Muscle of leg (tissue), 16 donors: Measurements from ENCODE around the gene DPPA5. TPM values are rescaled to one million over a fixed set of nuclear protein-coding genes. Genes with fewer than 3 reads are reported as not detected.
"Not testable (repeated sequence)": the region's sequence is repeated elsewhere in the genome, so short reads cannot be mapped to it uniquely, and the experiment has no call there.

Source experiments
- DNase-seq: peaks from one replicate; pipeline ENCODE4 v3.0.0; 2013
- H3K27ac ChIP-seq: one replicate; pipeline ENCODE4 v1.5.1; 2013; ENCODE audit warnings: mild to moderate bottlenecking, low read length, control low read depth
- H3K27me3 ChIP-seq: one replicate; pipeline ENCODE4 v1.6.1; 2013; ENCODE audit warnings: low read length; ENCODE audit not compliant: control insufficient read depth, insufficient read depth
- H3K36me3 ChIP-seq: one replicate; pipeline ENCODE4 v1.6.1; 2013; ENCODE audit warnings: low read length; ENCODE audit not compliant: control insufficient read depth, insufficient read depth
- H3K4me1 ChIP-seq: one replicate; pipeline ENCODE4 v1.6.1; 2013; ENCODE audit warnings: low read length; ENCODE audit not compliant: control insufficient read depth, insufficient read depth
- H3K4me3 ChIP-seq: one replicate; pipeline ENCODE4 v1.5.1; 2013; ENCODE audit warnings: low read length, control low read depth
- H3K9me3 ChIP-seq: replicated peaks from 2 replicates; pipeline ENCODE4 v1.6.1; 2013; ENCODE audit warnings: low read depth, low read length; ENCODE audit not compliant: control insufficient read depth
- WGBS: methylation state at CpG from one replicate; pipeline ENCODE4 v1.1.5; 2013; ENCODE audit warnings: missing lambda C conversion rate; ENCODE audit not compliant: insufficient coverage; 5-methylcytosine and 5-hydroxymethylcytosine counted together
- long read RNA-seq, 11 donors: transcript quantifications; one replicate each; lab custom pipeline, GENCODE V29; 2026
- polyA plus RNA-seq, 8 donors: library from polyadenylated mRNA; unstranded; fragments of 120-200 nt; gene quantifications; one replicate each; pipeline versions ENCODE4 v1.2.1 to v1.2.3, GENCODE V29; 2013; ENCODE audit warnings: inconsistent platforms in 1 of 8, low replicate concordance in 1 of 8; ENCODE audit not compliant: insufficient read length in 8 of 8, insufficient read depth in 1 of 8
- total RNA-seq: library from RNA; stranded (reverse); fragments of 120-200 nt; gene quantifications from one replicate; pipeline ENCODE4 v1.2.4, GENCODE V29; 2013

The DPPA5 gene
- total RNA-seq: not detected
- polyA plus RNA-seq: not detected
- long read RNA-seq, donor 1: 0 reads
- long read RNA-seq, donor 2: 0 reads
- long read RNA-seq, donor 3: 0 reads
- long read RNA-seq, donor 4: 0 reads
- long read RNA-seq, donor 5: 0 reads
- long read RNA-seq, donor 6: 0 reads
- long read RNA-seq, donor 7: 0 reads
- long read RNA-seq, donor 8: 0 reads
- long read RNA-seq, donor 9: 0 reads
- long read RNA-seq, donor 10: 0 reads
- long read RNA-seq, donor 11: 0 reads

DNA sequence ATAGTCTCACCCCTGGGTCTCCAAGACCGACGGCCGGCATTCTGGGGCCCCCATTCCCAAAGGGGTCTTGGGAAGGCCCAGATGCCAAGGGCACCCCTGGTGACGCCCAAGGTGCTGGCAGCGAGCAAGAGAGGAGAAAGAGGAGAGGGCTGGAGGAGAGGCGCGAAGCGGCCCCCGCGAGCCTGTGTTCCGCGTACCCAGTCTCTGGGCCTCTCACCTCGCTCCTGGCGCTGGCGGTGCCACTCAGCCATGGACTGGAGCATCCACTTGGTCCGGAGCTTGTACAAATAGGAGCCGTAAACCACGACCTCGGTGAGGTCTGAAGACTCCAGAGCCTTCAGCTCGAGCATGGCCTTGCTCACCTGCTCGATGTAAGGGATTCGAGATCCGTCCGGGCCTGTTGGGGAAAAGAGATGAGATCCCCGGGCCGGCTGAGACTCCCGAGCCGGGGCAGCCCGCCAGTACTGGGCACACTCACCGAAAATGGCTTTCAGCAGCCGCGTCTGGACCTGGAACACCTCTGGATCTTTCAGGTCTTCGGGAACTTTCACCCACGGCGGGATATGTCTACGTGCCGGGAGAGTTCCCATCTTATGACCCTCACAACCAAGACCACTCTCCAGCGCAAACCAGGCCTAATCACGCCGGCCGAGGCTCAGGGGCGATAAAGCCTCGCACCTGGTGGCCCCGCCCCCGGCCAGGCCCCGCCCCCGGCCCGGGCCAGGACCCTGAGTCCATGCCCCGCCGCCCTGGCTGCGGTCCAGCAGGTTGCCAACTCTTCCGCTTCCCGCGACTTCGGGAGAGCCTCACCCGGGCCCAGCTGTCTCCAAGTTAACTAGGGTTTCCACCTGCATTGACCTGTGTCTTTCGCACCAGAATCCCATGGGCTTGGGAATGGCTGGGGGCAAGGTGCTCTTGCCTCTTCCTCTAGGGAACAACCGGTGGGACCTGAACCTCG, at the start of gene DPPA5:
DPPA5 (minus strand) TSS at position 641 of the 958 bp plus-strand sequence; CDS start at position 590, 51 bp downstream.
- Histone ChIP-seq H3K36me3 (no peaks in the 10 kb centered on the region), H3K27me3 (peaks cover 10% of the 10 kb centered on the region)

GRCh38 chr6:73400656-73401055, 46.6 kb upstream of the DPPA5 start:
- Histone ChIP-seq H3K9me3 (no peaks in the 10 kb centered on the region), H3K27me3 (no peaks in the 10 kb centered on the region), H3K4me1 (no peaks in the 10 kb centered on the region), H3K27ac (no peak overlapping the region), H3K4me3 (no peak overlapping the region), H3K36me3 (no peaks in the 10 kb centered on the region)
- no peak for DNase-seq

More for the DNA sequence above, at the start of gene DPPA5:
- no peaks in the 10 kb centered on the region for H3K9me3 ChIP-seq
- 87% methylated on average over 53 of the region's 59 CpGs for WGBS
- H3K4me3 ChIP-seq: no peak within 1 kb of the TSS
- no peak for DNase-seq
- H3K27ac ChIP-seq: no peak within 1 kb of the TSS
- no peaks in the 10 kb centered on the region for H3K4me1 ChIP-seq

- H3K27ac ChIP-seq: no peak overlapping the region
- no peaks in the 10 kb centered on the region for H3K27me3 ChIP-seq
- no CpG with 5 or more reads among the region's 10 CpGs for WGBS
- DNase-seq: no peak
- H3K36me3 ChIP-seq: no peaks in the 10 kb centered on the region
- H3K9me3 ChIP-seq: no peaks in the 10 kb centered on the region
- no peaks in the 10 kb centered on the region for H3K4me1 ChIP-seq
- H3K4me3 ChIP-seq: no peak overlapping the region
These were observed 41.8 kb upstream of the DPPA5 start for GRCh38 chr6:73395875-73396274.

DNA sequence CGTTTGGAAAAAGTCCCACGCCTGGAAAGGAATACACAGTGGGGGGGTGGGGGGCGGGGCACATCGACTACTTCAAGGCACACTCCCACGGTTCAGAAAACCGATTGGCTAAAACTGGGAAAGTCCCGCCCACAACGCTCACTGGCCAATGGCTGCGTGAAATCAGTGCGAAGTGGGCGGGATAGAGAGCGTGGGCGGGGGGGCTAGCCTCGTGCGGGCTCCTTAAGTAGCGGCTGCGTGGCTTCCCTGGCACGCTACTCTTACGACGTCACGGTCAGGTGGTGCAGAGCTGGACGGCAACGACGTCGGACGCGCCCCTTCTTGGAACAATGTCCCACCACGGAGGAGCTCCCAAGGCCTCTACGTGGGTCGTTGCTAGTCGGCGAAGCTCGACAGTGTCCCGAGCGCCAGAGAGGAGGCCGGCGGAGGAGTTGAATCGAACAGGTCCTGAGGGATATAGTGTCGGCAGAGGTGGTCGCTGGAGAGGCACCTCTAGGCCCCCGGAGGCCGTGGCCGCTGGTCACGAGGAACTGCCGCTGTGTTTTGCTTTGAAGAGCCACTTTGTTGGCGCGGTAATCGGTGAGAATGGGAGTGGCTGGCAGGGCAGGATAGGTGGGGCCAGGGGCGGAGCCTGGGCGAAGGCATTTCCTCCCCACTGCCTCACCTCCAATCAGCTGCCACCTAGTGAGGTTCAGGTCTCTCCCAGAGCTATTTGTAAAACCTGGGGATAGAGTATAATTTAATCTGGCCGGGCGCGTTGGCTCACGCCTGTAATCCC, 40.7 kb upstream of the DPPA5 start, which contains the start of gene DDX43:
DDX43 (plus strand) TSS at position 252 of the 778 bp plus-strand sequence; CDS start at position 330, 78 bp downstream.
- H3K4me3 ChIP-seq: no peak within 1 kb of the TSS
- WGBS: 83% methylated on average over 40 of the region's 54 CpGs
- H3K27me3 ChIP-seq: no peaks in the 10 kb centered on the region
- H3K9me3 ChIP-seq: no peaks in the 10 kb centered on the region
- H3K36me3 ChIP-seq: no peaks in the 10 kb centered on the region
- no peaks in the 10 kb centered on the region for H3K4me1 ChIP-seq
- no peak within 1 kb of the TSS for H3K27ac ChIP-seq
- DNase-seq: peak; percentile 41

GRCh38 chr6:73393278-73393677, 39.2 kb upstream of the DPPA5 start:
- DNase-seq: no peak
- Histone ChIP-seq H3K27ac (no peak overlapping the region), H3K36me3 (no peaks in the 10 kb centered on the region), H3K9me3 (no peaks in the 10 kb centered on the region), H3K4me3 (no peak overlapping the region), H3K27me3 (peaks cover 6% of the 10 kb centered on the region), H3K4me1 (no peaks in the 10 kb centered on the region)
- 87% methylated on average over 3 of the region's 3 CpGs for WGBS

DNA sequence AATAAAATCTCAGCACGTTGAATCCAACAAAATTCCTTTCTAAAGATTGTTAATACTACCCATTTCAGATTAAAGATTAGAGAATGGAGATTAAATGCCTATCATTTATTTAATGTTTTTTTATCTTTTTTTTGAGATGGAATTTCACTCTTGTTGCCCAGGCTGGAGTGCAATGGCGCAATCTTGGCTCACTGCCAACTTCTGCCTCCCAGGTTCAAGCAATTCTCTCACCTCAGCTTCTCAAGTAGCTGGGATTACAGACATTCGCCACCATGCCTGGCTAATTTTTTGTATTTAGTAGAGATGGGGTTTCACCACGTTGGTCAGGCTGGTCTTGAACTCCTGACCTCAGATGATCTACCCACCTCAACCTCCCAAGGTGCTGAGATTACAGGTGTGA, 38.1 kb upstream of the DPPA5 start:
- not testable (repeated sequence) for H3K4me1 ChIP-seq, H3K36me3 ChIP-seq, H3K4me3 ChIP-seq, DNase-seq, H3K27ac ChIP-seq, H3K9me3 ChIP-seq
- WGBS: 40% methylated on average over 1 of the region's 4 CpGs
- peaks cover 10% of the 10 kb centered on the region for H3K27me3 ChIP-seq

- no peak for DNase-seq
- H3K9me3 ChIP-seq: no peaks in the 10 kb centered on the region
- peaks cover 10% of the 10 kb centered on the region for H3K27me3 ChIP-seq
- H3K36me3 ChIP-seq: no peaks in the 10 kb centered on the region
- H3K27ac ChIP-seq: no peak overlapping the region
- H3K4me1 ChIP-seq: no peaks in the 10 kb centered on the region
- no CpG with 5 or more reads among the region's 2 CpGs for WGBS
- no peak overlapping the region for H3K4me3 ChIP-seq
These were observed 37.6 kb upstream of the DPPA5 start for GRCh38 chr6:73391675-73392074.

GRCh38 chr6:73389854-73390253, 35.8 kb upstream of the DPPA5 start:
- Histone ChIP-seq H3K27ac (no peak overlapping the region), H3K36me3 (no peaks in the 10 kb centered on the region), H3K9me3 (no peaks in the 10 kb centered on the region), H3K27me3 (peaks cover 10% of the 10 kb centered on the region), H3K4me3 (no peak overlapping the region), H3K4me1 (no peaks in the 10 kb centered on the region)
- WGBS: 91% methylated on average over 4 of the region's 10 CpGs
- no peak for DNase-seq

- Histone ChIP-seq H3K9me3 (no peaks in the 10 kb centered on the region), H3K4me1 (no peaks in the 10 kb centered on the region), H3K36me3 (no peaks in the 10 kb centered on the region), H3K4me3 (peak overlapping the region; percentile 51), H3K27me3 (peaks cover 10% of the 10 kb centered on the region), H3K27ac (no peak overlapping the region)
- DNase-seq: peak; percentile 51
- under 1% methylated on average over 28 of the region's 38 CpGs for WGBS
These were observed 34.9 kb upstream of the DPPA5 start for GRCh38 chr6:73388800-73389512.
